T-helper 1 cell treated with Interleukin-12 subunit alpha and Interleukin-12 subunit beta and Interleukin-4 antibody, amounts not matched to agents 30 ng/mL and 1 ng/mL, for 36 hours (primary cell): ENCODE results near the gene SP2. TPM values are rescaled to one million over a fixed set of nuclear protein-coding genes. Genes with fewer than 3 reads are reported as not detected.

Experiments used
- intact Hi-C: fragments of 100-400 bp; cut with micrococcal nuclease; formaldehyde crosslinking; loops from one replicate; pipeline ENCODE4 v1.15.1; 2024
- total RNA-seq: library from RNA; stranded (reverse); gene quantifications from 2 replicates; pipeline ENCODE4 v1.2.3, GENCODE V29; 2022

Gene SP2
- total RNA-seq, 1 donor from 2014 or later, result 33.9 TPM

- intact Hi-C loops, result loop anchor here (1.0 to 2.0 kb wide), 8 partner anchors 21 to 139 kb away; partner anchors contain the start of genes CBX1, LRRC46, MRPL10 and NFE2L1
Observed at GRCh38 chr17:47969930-47970724, 74.1 kb downstream of the SP2 start.

GRCh38 chr17:47970725-47971499, 74.9 kb downstream of the SP2 start, which contains the start of gene CDK5RAP3:
CDK5RAP3 (plus strand) TSS chr17:47971113; CDS start chr17:47971147, 34 bp downstream.
- intact Hi-C loops, result loop anchor here (1.0 to 2.0 kb wide), 10 partner anchors 22 to 921 kb away; partner anchors contain the start of genes ATP5MC1, CBX1, LRRC46 and MRPL10

GRCh38 chr17:47973541-47973940, 77.5 kb downstream of the SP2 start:
- intact Hi-C loops, result no loop called here

GRCh38 chr17:47975189-47975822, 79.3 kb downstream of the SP2 start:
- intact Hi-C loops, result no loop called here

DNA sequence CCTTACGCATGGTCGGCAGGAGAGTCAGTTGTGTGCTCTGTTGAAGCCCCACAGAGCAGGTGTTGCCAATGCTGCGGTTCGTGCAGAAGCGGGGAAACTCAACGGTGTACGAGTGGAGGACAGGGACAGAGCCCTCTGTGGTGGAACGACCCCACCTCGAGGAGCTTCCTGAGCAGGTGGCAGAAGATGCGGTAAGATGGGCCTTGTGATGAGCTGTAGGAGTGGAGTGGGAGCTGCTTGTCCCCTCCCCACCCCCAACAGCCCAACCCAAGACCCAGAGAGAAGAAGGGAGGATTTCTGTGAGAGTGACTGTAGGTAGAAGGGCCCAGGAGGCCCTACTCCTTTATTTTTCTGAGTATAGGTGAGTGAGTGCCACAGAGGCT, 79.8 kb downstream of the SP2 start:
- intact Hi-C loops, result no loop called here

GRCh38 chr17:47978324-47978723, 82.3 kb downstream of the SP2 start:
- intact Hi-C loops, result loop anchor here (1.0 kb wide), 3 partner anchors 34 to 96 kb away; no protein-coding TSS in a partner anchor

Other genes starting within 250 kb of the SP2 start
- 495 and 501 TPM in 2 replicates for gene KPNB1, start 246.3 kb upstream of the SP2 start, total RNA-seq
- 7.1 and 8.0 TPM in 2 replicates for gene TBKBP1, start 202.1 kb upstream of the SP2 start, total RNA-seq
- gene TBX21, start 163.0 kb upstream of the SP2 start, total RNA-seq, result 49.2 and 51.3 TPM in 2 replicates
- 36.3 and 36.7 TPM in 2 replicates for gene OSBPL7, start 74.4 kb upstream of the SP2 start, total RNA-seq
- 40.5 and 45.0 TPM in 2 replicates for gene MRPL10, start 64.7 kb upstream of the SP2 start, total RNA-seq
- 0.78 and 0.81 TPM in 2 replicates for gene LRRC46, start 64.6 kb upstream of the SP2 start, total RNA-seq
- 28.7 and 32.4 TPM in 2 replicates for gene SCRN2, start 55.0 kb upstream of the SP2 start, total RNA-seq
- gene SP6, start 45.1 kb upstream of the SP2 start, total RNA-seq, result 0.12 TPM in 1 of 2 replicates, not detected in the other
- 34.1 and 37.0 TPM in 2 replicates for gene PNPO, start 45.3 kb downstream of the SP2 start, total RNA-seq
- gene PRR15L, start 61.6 kb downstream of the SP2 start, total RNA-seq, result not detected in 2 replicates
- gene CDK5RAP3, start 74.9 kb downstream of the SP2 start, total RNA-seq, result 195 and 214 TPM in 2 replicates
- 4.7 and 8.1 TPM in 2 replicates for gene COPZ2, start 141.6 kb downstream of the SP2 start, total RNA-seq
- 64.8 and 74.9 TPM in 2 replicates for gene NFE2L1, start 152.1 kb downstream of the SP2 start, total RNA-seq
- gene CBX1, start 205.2 kb downstream of the SP2 start, total RNA-seq, result 52.8 and 55.2 TPM in 2 replicates
- gene SNX11, start 211.5 kb downstream of the SP2 start, total RNA-seq, result 32.8 and 33.9 TPM in 2 replicates